ENCODE data around the gene BAD.
A peak's percentile ranks its signal among the peaks of the same experiment; 100 is the strongest.

The BAD gene

GRCh38 chr11:64268025-64268892 is 16.2 kb downstream of the BAD start:
- no peak for DNase-seq (ENCODE audit: low read depth)
- TF ChIP-seq CTCF (conservative IDR thresholded peaks at IDR 0.05; ENCODE audit: low read depth, low read length) = no peak
- H3K4me3 ChIP-seq (ENCODE audit: low read length) = peak overlapping the region; percentile 64

- no peak overlapping the region for H3K4me3 ChIP-seq (ENCODE audit: low read length)
- no peak for TF ChIP-seq CTCF (conservative IDR thresholded peaks at IDR 0.05; ENCODE audit: low read depth, low read length)
- no peak for DNase-seq (ENCODE audit: low read depth)
These were observed 17.1 kb downstream of the BAD start for GRCh38 chr11:64267207-64267945.

GRCh38 chr11:64266339-64266738 is 18.1 kb downstream of the BAD start:
- H3K4me3 ChIP-seq (ENCODE audit: low read length) = no peak overlapping the region
- TF ChIP-seq CTCF (conservative IDR thresholded peaks at IDR 0.05; ENCODE audit: low read depth, low read length) = no peak
- no peak for DNase-seq (ENCODE audit: low read depth)

GRCh38 chr11:64265176-64266160 is 19.0 kb downstream of the BAD start:
- H3K4me3 ChIP-seq (ENCODE audit: low read length) = no peak overlapping the region
- TF ChIP-seq CTCF (conservative IDR thresholded peaks at IDR 0.05; ENCODE audit: low read depth, low read length) = no peak
- DNase-seq (ENCODE audit: low read depth) = no peak

- DNase-seq (ENCODE audit: low read depth) = no peak
- no peak for TF ChIP-seq CTCF (conservative IDR thresholded peaks at IDR 0.05; ENCODE audit: low read depth, low read length)
- H3K4me3 ChIP-seq (ENCODE audit: low read length) = no peak overlapping the region
These were observed 20.1 kb downstream of the BAD start for GRCh38 chr11:64264371-64264852.

- TF ChIP-seq CTCF (conservative IDR thresholded peaks at IDR 0.05; ENCODE audit: low read depth, low read length) = no peak
- DNase-seq (ENCODE audit: low read depth) = no peak
- no peak overlapping the region for H3K4me3 ChIP-seq (ENCODE audit: low read length)
These were observed 20.5 kb downstream of the BAD start for GRCh38 chr11:64263947-64264317.

All from retinal pigment epithelial cell (primary cell).